Measurements from ENCODE around the gene TAF11.

Gene TAF11

DNA sequence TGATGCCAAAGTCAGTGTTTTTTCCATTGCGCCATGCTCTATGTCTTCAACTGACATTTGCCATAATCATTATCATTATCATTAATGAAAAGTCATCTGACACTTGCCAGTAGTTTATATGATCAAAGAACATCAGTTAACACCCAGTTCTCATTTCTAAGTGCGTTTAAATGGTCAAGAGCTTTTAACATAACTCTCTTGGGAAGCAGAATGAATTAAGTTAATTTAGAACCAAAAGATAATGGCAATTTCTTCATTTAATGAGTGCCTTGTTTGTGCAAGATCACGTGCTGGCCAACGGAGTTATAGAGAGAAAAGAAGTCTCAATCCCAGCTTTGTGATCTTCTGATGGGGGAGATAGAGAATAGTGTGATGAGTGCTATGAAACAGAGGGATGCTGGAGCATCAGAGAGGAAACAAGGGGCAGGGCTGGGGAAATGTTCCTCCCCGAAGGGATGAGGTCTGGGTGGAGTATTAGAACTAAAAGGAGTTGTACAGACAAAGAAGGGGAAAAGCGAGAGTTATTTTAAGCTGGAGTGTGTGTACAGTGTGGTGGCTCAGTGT lies 21.6 kb upstream of the TAF11 start:
- TF ChIP-seq CEBPB (IDR thresholded peaks at IDR 0.05) = no peak
- no peak for TF ChIP-seq TAF1 (IDR thresholded peaks at IDR 0.05; ENCODE audit: low read depth)
- TF ChIP-seq TEAD4 (IDR thresholded peaks at IDR 0.05) = no peak
- TF ChIP-seq, protein P1, sequence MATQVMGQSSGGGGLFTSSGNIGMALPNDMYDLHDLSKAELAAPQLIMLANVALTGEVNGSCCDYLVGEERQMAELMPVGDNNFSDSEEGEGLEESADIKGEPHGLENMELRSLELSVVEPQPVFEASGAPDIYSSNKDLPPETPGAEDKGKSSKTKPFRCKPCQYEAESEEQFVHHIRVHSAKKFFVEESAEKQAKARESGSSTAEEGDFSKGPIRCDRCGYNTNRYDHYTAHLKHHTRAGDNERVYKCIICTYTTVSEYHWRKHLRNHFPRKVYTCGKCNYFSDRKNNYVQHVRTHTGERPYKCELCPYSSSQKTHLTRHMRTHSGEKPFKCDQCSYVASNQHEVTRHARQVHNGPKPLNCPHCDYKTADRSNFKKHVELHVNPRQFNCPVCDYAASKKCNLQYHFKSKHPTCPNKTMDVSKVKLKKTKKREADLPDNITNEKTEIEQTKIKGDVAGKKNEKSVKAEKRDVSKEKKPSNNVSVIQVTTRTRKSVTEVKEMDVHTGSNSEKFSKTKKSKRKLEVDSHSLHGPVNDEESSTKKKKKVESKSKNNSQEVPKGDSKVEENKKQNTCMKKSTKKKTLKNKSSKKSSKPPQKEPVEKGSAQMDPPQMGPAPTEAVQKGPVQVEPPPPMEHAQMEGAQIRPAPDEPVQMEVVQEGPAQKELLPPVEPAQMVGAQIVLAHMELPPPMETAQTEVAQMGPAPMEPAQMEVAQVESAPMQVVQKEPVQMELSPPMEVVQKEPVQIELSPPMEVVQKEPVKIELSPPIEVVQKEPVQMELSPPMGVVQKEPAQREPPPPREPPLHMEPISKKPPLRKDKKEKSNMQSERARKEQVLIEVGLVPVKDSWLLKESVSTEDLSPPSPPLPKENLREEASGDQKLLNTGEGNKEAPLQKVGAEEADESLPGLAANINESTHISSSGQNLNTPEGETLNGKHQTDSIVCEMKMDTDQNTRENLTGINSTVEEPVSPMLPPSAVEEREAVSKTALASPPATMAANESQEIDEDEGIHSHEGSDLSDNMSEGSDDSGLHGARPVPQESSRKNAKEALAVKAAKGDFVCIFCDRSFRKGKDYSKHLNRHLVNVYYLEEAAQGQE (IDR thresholded peaks at IDR 0.05; ENCODE audit: low read depth) = no peak
- TF ChIP-seq YY1 (IDR thresholded peaks at IDR 0.05; ENCODE audit: low read depth) = no peak

GRCh38 chr6:34908194-34908593 lies 20.4 kb upstream of the TAF11 start:
- TF ChIP-seq TAF1 (IDR thresholded peaks at IDR 0.05; ENCODE audit: low read depth) (no peak), NFIC (IDR thresholded peaks at IDR 0.05) (no peak), EGR1 (IDR thresholded peaks at IDR 0.05) (no peak), FOXM1 (IDR thresholded peaks at IDR 0.05; ENCODE audit: borderline replicate concordance, low read depth) (no peak), ZBTB7A (IDR thresholded peaks at IDR 0.05; ENCODE audit: low read depth) (no peak), EP300 (IDR thresholded peaks at IDR 0.05; ENCODE audit: borderline replicate concordance) (no peak), CEBPB (IDR thresholded peaks at IDR 0.05) (no peak), YY1 (IDR thresholded peaks at IDR 0.05; ENCODE audit: low read depth) (no peak)
- TF ChIP-seq, protein P2, sequence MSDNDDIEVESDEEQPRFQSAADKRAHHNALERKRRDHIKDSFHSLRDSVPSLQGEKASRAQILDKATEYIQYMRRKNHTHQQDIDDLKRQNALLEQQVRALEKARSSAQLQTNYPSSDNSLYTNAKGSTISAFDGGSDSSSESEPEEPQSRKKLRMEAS (IDR thresholded peaks at IDR 0.05) = no peak
- TF ChIP-seq, protein P1 (IDR thresholded peaks at IDR 0.05; ENCODE audit: low read depth) = no peak
- TF ChIP-seq, protein P3, sequence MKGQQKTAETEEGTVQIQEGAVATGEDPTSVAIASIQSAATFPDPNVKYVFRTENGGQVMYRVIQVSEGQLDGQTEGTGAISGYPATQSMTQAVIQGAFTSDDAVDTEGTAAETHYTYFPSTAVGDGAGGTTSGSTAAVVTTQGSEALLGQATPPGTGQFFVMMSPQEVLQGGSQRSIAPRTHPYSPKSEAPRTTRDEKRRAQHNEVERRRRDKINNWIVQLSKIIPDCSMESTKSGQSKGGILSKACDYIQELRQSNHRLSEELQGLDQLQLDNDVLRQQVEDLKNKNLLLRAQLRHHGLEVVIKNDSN (IDR thresholded peaks at IDR 0.05) = no peak

DNA sequence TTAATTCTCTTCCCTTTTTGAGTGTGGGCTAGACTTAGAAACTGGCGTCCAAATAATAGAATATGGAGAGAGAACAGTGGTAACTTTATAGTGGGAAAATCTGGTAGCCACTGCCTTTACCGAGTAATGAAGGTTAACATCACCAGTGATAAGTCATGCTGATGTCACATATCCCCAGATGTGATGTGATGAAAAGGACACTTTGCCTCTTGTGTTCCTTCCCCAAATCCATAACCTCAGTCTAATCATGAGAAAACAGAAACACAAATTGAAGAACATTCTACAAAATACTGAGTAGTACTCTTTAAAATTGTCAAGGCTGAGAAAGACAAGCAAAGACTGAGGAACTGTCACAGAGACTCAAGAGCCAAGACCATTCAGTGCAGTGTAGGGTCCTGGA lies 19.0 kb upstream of the TAF11 start:
- TF ChIP-seq ZBTB7A (IDR thresholded peaks at IDR 0.05; ENCODE audit: low read depth) (no peak), EGR1 (IDR thresholded peaks at IDR 0.05) (no peak), FOXM1 (IDR thresholded peaks at IDR 0.05; ENCODE audit: borderline replicate concordance, low read depth) (no peak), CEBPB (IDR thresholded peaks at IDR 0.05) (no peak), TCF12 (IDR thresholded peaks at IDR 0.05; ENCODE audit: low read depth) (no peak), TAF1 (IDR thresholded peaks at IDR 0.05; ENCODE audit: low read depth) (no peak)
- TF ChIP-seq, protein P2 (IDR thresholded peaks at IDR 0.05) = no peak

DNA sequence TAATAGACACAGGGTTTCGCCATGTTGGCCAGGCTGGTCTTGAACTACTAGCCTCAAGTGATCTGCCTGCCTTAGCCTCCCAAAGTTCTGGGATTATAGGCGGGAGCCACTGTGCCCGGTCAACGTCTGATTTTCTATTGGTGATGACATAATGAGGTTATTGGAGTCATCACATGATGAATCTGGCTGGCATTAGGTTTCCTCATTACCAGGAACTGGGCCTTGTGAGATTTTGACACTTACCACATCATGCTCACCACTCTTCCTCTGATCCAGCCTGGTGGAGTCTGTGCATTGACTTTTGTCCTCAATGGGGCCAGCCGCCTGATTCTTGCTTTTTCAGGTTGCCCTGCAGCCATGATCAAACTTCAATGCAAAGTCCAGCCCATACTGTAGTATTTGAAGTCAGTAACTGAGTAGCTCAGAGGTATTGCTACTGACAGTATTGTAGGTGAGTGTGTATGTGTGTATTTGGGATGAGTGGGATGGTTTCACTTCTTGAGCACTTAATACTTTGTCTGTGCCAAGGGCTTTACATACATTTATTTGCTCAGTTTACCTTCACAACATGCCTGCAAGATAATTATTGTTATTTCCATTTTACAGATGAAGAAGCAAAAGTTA lies 17.3 kb upstream of the TAF11 start:
- no peak for TF ChIP-seq YY1 (IDR thresholded peaks at IDR 0.05; ENCODE audit: low read depth)
- no peak for TF ChIP-seq CEBPB (IDR thresholded peaks at IDR 0.05)
- no peak for TF ChIP-seq FOXM1 (IDR thresholded peaks at IDR 0.05; ENCODE audit: borderline replicate concordance, low read depth)
- TF ChIP-seq CREB1 (IDR thresholded peaks at IDR 0.05; ENCODE audit: low read depth) = no peak
- TF ChIP-seq NFIC (IDR thresholded peaks at IDR 0.05) = no peak
- no peak for TF ChIP-seq TAF1 (IDR thresholded peaks at IDR 0.05; ENCODE audit: low read depth)
- no peak for TF ChIP-seq TEAD4 (IDR thresholded peaks at IDR 0.05)
- TF ChIP-seq, protein P2 (IDR thresholded peaks at IDR 0.05) = no peak
- TF ChIP-seq, protein P1 (IDR thresholded peaks at IDR 0.05; ENCODE audit: low read depth) = no peak
- TF ChIP-seq, protein P3 (IDR thresholded peaks at IDR 0.05) = no peak
- no peak for TF ChIP-seq ZBTB7A (IDR thresholded peaks at IDR 0.05; ENCODE audit: low read depth)
- TF ChIP-seq EP300 (IDR thresholded peaks at IDR 0.05; ENCODE audit: borderline replicate concordance) = no peak
- TF ChIP-seq RAD21 (IDR thresholded peaks at IDR 0.05; ENCODE audit: low read depth) = no peak
- no peak for TF ChIP-seq TCF12 (IDR thresholded peaks at IDR 0.05; ENCODE audit: low read depth)
- TF ChIP-seq EGR1 (IDR thresholded peaks at IDR 0.05) = no peak

Measured in Ishikawa (cell line).